PC-9 (cell line): ENCODE data around the gene ARHGAP10. TPM values are rescaled to one million over a fixed set of nuclear protein-coding genes. Genes with fewer than 3 reads are reported as not detected.

Experiments used
- BruUV-seq: library from RNA; stranded (reverse); fragments of 400-500 nt; replicated peaks from 2 replicates; lab custom pipeline; 2021; lab: Mats Ljungman, UMichigan
- CTCF ChIA-PET: fragments of 300-600 bp; sonication (Branson Sonifier 250); formaldehyde crosslinking; loops from one replicate; lab custom pipeline; 2022; ENCODE audit warnings: antibody characterized with exemption; lab: Charles Lee
- POLR2A ChIA-PET: fragments of 300-600 bp; sonication (Branson Sonifier 250); formaldehyde crosslinking; loops from one replicate; lab custom pipeline; 2022; ENCODE audit warnings: antibody characterized with exemption; ENCODE audit not compliant: unreplicated experiment; lab: Charles Lee
- DNase-seq, 2 experiments: peaks; one replicate each; pipeline versions ENCODE4 v3.0.0 to v3.0.0-alpha.2; 2015 to 2022; ENCODE audit warnings: mixed read lengths in 1 of 2
- H2AFZ ChIP-seq: fragments of 200-600 bp; sonication (generic); 2 replicates; pipeline ENCODE4 v1.8.1; 2017; ENCODE audit warnings: antibody characterized with exemption
- H3F3A ChIP-seq: fragments of 200-600 bp; sonication (generic); 2 replicates; pipeline ENCODE4 v1.8.1; 2017; ENCODE audit warnings: antibody characterized with exemption, mild to moderate bottlenecking, low read depth; ENCODE audit not compliant: insufficient read depth
- H3K27ac ChIP-seq: fragments of 200-600 bp; sonication (generic); 2 replicates; pipeline ENCODE4 v1.6.1; 2016; ENCODE audit warnings: mixed run types
- H3K27me3 ChIP-seq: fragments of 200-600 bp; sonication (generic); 2 replicates; pipeline ENCODE4 v1.6.1; 2016; ENCODE audit warnings: low read depth, mixed run types; ENCODE audit not compliant: insufficient read depth
- H3K36me3 ChIP-seq: fragments of 200-600 bp; sonication (generic); 2 replicates; pipeline ENCODE4 v1.6.1; 2016; ENCODE audit warnings: low read depth, mixed run types
- H3K4me1 ChIP-seq: fragments of 200-600 bp; sonication (generic); replicated peaks from 2 replicates; pipeline ENCODE4 v1.6.1; 2016; ENCODE audit warnings: mixed run types; ENCODE audit not compliant: insufficient read depth
- H3K4me2 ChIP-seq: fragments of 200-600 bp; sonication (generic); 2 replicates; pipeline ENCODE4 v1.6.1; 2017; ENCODE audit warnings: mixed run types
- H3K4me3 ChIP-seq: fragments of 200-600 bp; sonication (generic); 2 replicates; pipeline ENCODE4 v1.6.1; 2016; ENCODE audit warnings: mixed run types
- H3K79me2 ChIP-seq: fragments of 200-600 bp; sonication (generic); 2 replicates; pipeline ENCODE4 v1.6.1; 2017; ENCODE audit warnings: low read depth, mixed run types
- H3K9me2 ChIP-seq: fragments of 200-600 bp; sonication (generic); 2 replicates; pipeline ENCODE4 v1.8.1; 2017; ENCODE audit warnings: mild to moderate bottlenecking; ENCODE audit not compliant: insufficient read depth
- H3K9me3 ChIP-seq: fragments of 200-600 bp; sonication (generic); 2 replicates; pipeline ENCODE4 v1.8.1; 2016; ENCODE audit warnings: low read depth; ENCODE audit not compliant: insufficient read depth
- H4K20me1 ChIP-seq: fragments of 200-600 bp; sonication (generic); 2 replicates; pipeline ENCODE4 v1.8.1; 2017; ENCODE audit not compliant: insufficient read depth
- EZH2 ChIP-seq: fragments of 200-600 bp; sonication (generic); IDR thresholded peaks from 2 replicates; pipeline ENCODE4 v1.8.0; 2017; ENCODE audit warnings: antibody characterized with exemption, low read depth
- intact Hi-C: fragments of 100-400 bp; cut with micrococcal nuclease; formaldehyde crosslinking; loops from one replicate; pipeline ENCODE4 v1.10.0; 2022; ENCODE audit not compliant: unreplicated experiment
- total RNA-seq: library from RNA; stranded (reverse); gene quantifications from 2 replicates; pipeline ENCODE4 v1.2.3, GENCODE V29; 2021
- TF ChIP-seq, protein P1 (sequence below): fragments of 200-600 bp; sonication (generic); conservative IDR thresholded peaks from 2 replicates; pipeline ENCODE4 v1.6.1; 2017; ENCODE audit warnings: mixed run types, antibody characterized with exemption, mild to moderate bottlenecking, moderate library complexity

ARHGAP10 gene
- total RNA-seq, 1 experiment from 2014 or later = 27.5 TPM

DNA sequence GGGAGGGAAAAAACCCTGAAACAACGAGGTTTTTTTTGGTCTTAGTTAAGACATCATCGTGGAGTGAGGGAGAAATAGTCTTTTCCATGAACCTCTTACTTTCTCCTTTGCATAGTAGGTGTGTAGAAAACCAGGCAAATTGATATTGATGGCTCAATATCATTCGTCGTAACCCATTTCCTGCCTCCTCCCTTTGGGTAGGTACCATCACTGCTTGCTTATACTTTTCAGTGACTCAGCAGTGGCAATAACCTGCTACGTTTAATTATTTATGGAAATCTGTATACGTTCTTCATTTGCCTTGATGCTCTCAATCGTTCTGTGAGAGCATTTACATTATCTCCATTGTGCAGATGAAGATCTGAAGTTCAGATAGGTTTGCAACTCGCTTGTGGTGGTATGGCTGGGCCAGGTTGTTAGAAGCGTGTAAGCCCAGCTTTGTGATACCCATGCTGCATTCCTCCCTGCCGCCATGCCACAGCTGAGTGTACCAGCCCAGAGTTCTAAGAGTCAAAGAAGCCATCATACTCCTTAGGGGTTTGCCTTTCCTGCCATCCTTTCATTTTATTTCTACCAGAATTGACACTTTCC is 212.9 kb downstream of the ARHGAP10 start:
- intact Hi-C loops = no loop called here
- no peaks in the 10 kb centered on the region for H3K4me1 ChIP-seq
- no peaks in the 10 kb centered on the region for H3K9me2 ChIP-seq
- H3K4me2 ChIP-seq = no peak overlapping the region
- no peak for DNase-seq
- H3K27me3 ChIP-seq = no peaks in the 10 kb centered on the region
- ChIA-PET CTCF (no interaction called here), POLR2A (no interaction called here)
- H3K79me2 ChIP-seq = no peaks in the 10 kb centered on the region
- H3K9me3 ChIP-seq = no peaks in the 10 kb centered on the region
- no peak for TF ChIP-seq EZH2
- TF ChIP-seq, protein P1, sequence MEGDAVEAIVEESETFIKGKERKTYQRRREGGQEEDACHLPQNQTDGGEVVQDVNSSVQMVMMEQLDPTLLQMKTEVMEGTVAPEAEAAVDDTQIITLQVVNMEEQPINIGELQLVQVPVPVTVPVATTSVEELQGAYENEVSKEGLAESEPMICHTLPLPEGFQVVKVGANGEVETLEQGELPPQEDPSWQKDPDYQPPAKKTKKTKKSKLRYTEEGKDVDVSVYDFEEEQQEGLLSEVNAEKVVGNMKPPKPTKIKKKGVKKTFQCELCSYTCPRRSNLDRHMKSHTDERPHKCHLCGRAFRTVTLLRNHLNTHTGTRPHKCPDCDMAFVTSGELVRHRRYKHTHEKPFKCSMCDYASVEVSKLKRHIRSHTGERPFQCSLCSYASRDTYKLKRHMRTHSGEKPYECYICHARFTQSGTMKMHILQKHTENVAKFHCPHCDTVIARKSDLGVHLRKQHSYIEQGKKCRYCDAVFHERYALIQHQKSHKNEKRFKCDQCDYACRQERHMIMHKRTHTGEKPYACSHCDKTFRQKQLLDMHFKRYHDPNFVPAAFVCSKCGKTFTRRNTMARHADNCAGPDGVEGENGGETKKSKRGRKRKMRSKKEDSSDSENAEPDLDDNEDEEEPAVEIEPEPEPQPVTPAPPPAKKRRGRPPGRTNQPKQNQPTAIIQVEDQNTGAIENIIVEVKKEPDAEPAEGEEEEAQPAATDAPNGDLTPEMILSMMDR = no peak
- no TSS peak for BruUV-seq
- H3F3A ChIP-seq = no peaks in the 10 kb centered on the region
- H3K36me3 ChIP-seq = no peaks in the 10 kb centered on the region
- H2AFZ ChIP-seq = no peak overlapping the region
- no peaks in the 10 kb centered on the region for H4K20me1 ChIP-seq
- H3K4me3 ChIP-seq = no peak overlapping the region
- no peak overlapping the region for H3K27ac ChIP-seq

DNA sequence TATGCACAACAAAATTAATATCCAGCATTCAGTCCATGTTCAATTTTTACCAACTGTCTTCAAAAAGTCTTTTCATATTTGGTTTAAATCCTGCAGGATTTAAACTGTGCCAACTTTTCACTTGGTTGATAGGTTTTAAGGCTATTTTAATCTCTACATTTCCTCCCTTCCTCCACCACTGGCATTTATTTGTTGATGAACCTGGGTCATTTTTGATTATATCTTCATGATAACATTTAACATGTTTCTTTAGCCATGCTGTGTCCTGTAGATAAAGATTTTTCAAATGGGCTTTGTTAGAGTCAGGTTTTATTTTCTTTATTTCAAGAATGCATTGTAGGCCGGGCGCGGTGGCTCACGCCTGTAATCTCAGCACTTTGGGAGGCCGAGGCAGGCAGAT is 216.4 kb downstream of the ARHGAP10 start:
- Histone ChIP-seq H4K20me1 (no peaks in the 10 kb centered on the region), H3K27me3 (no peaks in the 10 kb centered on the region), H3K4me1 (no peaks in the 10 kb centered on the region), H3F3A (no peaks in the 10 kb centered on the region), H3K4me3 (no peak overlapping the region), H3K79me2 (no peaks in the 10 kb centered on the region), H3K4me2 (no peak overlapping the region), H3K9me3 (no peaks in the 10 kb centered on the region), H3K36me3 (no peaks in the 10 kb centered on the region), H3K9me2 (no peaks in the 10 kb centered on the region), H2AFZ (no peak overlapping the region), H3K27ac (no peak overlapping the region)
- POLR2A ChIA-PET = no interaction called here
- CTCF ChIA-PET = no interaction called here
- no TSS peak for BruUV-seq
- no peak for TF ChIP-seq EZH2
- TF ChIP-seq, protein P1 = no peak
- no peak for DNase-seq
- intact Hi-C loops = no loop called here

DNA sequence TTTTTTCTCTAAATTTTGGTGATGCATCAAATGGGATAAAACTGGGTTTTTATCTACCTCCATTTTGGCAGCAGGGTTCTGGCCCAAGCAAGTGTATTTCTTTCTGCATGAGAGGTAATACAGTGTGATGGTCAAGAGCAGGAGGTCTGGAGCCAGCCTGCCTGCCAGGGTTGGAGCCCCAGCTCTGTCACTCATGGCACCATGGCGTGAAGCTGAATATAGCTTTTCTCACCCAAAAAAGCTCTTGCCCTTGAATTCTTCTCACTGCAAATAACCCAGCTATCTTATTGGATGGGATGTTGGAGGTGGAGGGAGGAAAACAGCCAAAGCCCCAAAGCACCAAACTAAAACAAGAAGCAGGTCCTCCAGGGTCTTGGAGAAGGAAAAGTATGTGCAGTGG is 218.4 kb downstream of the ARHGAP10 start:
- CTCF ChIA-PET = no interaction called here
- H4K20me1 ChIP-seq = no peaks in the 10 kb centered on the region
- POLR2A ChIA-PET = no interaction called here
- no peaks in the 10 kb centered on the region for H3K4me1 ChIP-seq
- H3F3A ChIP-seq = no peaks in the 10 kb centered on the region
- no peak for DNase-seq
- no peaks in the 10 kb centered on the region for H3K36me3 ChIP-seq
- no peak overlapping the region for H3K4me3 ChIP-seq
- no TSS peak for BruUV-seq
- H3K79me2 ChIP-seq = no peaks in the 10 kb centered on the region
- intact Hi-C loops = no loop called here
- H2AFZ ChIP-seq = no peak overlapping the region
- H3K9me2 ChIP-seq = no peaks in the 10 kb centered on the region
- no peak overlapping the region for H3K4me2 ChIP-seq
- no peak overlapping the region for H3K27ac ChIP-seq
- no peaks in the 10 kb centered on the region for H3K27me3 ChIP-seq
- TF ChIP-seq EZH2 = no peak
- no peaks in the 10 kb centered on the region for H3K9me3 ChIP-seq

DNA sequence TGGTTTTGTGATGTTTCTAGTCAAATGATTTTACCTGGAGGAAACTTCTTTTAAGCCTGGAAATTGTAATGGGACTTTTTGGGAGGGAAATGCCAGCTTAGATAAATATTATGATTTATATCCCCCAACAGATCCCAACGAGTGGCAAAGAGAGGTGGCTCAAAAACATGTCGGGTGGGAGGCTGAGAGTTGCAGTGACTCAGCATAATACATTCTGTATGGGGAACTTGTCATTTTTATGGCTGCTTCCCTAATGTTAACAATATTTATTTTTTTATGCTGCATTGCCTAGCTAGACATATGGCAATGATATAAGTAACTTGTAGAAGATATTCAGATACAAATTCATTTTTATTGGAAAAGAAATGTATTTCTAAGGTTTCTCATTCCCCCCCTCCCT is 219.0 kb downstream of the ARHGAP10 start:
- CTCF ChIA-PET = no interaction called here
- Histone ChIP-seq H3K9me3 (no peaks in the 10 kb centered on the region), H3K27me3 (no peaks in the 10 kb centered on the region), H2AFZ (no peak overlapping the region), H3K4me3 (no peak overlapping the region), H3K36me3 (peaks cover 3% of the 10 kb centered on the region; the same call in 1 of the 2 replicates), H3K9me2 (no peaks in the 10 kb centered on the region), H3K27ac (no peak overlapping the region), H3K4me2 (no peak overlapping the region), H3K4me1 (no peaks in the 10 kb centered on the region), H4K20me1 (no peaks in the 10 kb centered on the region), H3F3A (no peaks in the 10 kb centered on the region), H3K79me2 (no peaks in the 10 kb centered on the region)
- intact Hi-C loops = no loop called here
- DNase-seq = no peak
- TF ChIP-seq EZH2 = no peak
- TF ChIP-seq, protein P1 = no peak
- POLR2A ChIA-PET = no interaction called here
- no TSS peak for BruUV-seq
